ENCODE results near the gene ECI2. TPM values are rescaled to one million over a fixed set of nuclear protein-coding genes. Genes with fewer than 3 reads are reported as not detected.

ECI2 gene
- total RNA-seq, 1 donor from 2014 or later, result 29.2 TPM

DNA sequence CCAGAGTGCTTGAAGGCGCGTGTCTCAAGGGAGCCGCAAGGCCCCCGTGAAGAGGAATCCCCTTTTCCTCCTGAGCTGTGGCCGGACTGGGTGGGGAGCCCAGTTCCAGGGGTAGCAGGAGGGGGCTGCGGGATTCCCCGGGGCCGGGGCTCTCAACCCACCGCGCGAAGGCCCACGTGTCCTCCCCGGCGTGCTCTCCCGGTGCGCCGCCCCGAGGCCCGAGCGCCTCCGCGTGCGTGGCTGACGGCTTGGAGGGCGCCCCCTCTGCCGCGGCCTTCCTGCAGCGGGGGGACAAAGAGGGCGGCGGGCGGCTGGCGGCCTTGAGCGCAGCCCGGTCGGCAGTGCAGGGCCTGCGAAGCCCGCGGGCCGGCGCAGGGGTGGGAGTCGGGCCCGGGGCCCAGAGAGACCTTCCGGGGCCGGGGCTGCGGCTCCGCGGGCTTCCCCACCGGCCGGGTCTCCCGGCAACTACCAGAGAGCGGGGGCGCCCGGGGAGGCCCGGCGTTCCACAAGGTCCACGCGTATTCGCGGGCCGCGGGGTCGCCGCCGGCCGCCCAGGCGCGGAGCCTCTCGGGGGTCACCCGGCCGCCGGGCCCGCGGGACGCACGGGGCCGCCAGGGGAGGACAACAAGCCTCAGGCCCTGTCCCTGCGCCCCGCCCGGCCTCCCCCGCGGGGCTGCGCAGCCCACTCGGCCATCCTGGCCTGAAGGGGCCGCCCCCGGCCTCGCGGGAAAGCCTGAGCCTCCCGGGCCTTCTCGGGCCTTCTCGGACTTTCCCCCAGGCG lies 56.5 kb downstream of the ECI2 start, which contains the start of gene FAM217A:
Gene FAM217A (minus strand): TSS at position 447 of the 781 bp plus-strand sequence. CDS start 1,723 bp downstream, outside the sequence.
- Mint-ChIP-seq H3K27me3 (ENCODE audit: low read depth) (no peaks in the 10 kb centered on the region), H3K4me3 (ENCODE audit: unreplicated experiment) (no peak within 1 kb of the TSS), H3K4me1 (ENCODE audit: low read depth) (no peaks in the 10 kb centered on the region)

GRCh38 chr6:4074478-4075235 lies 60.7 kb downstream of the ECI2 start:
- Mint-ChIP-seq H3K9me3 (ENCODE audit: low read depth) (no peaks in the 10 kb centered on the region), H3K27me3 (ENCODE audit: low read depth) (no peaks in the 10 kb centered on the region), H3K4me1 (ENCODE audit: low read depth) (no peaks in the 10 kb centered on the region), H3K36me3 (ENCODE audit: low read depth) (no peaks in the 10 kb centered on the region), H3K27ac (ENCODE audit: unreplicated experiment) (no peak overlapping the region), H3K4me3 (ENCODE audit: unreplicated experiment) (no peak overlapping the region)
- TF ChIP-seq CTCF (IDR thresholded peaks at IDR 0.05), result no peak
- no peak for DNase-seq (ENCODE audit: low spot score)

More for the DNA sequence above, 56.5 kb downstream of the ECI2 start, which contains the start of gene FAM217A:
- H3K9me3 Mint-ChIP-seq (ENCODE audit: low read depth), result no peaks in the 10 kb centered on the region
- no peak for DNase-seq (ENCODE audit: low spot score)
- TF ChIP-seq CTCF (IDR thresholded peaks at IDR 0.05), result no peak
- H3K36me3 Mint-ChIP-seq (ENCODE audit: low read depth), result no peaks in the 10 kb centered on the region
- no peak within 1 kb of the TSS for H3K27ac Mint-ChIP-seq (ENCODE audit: unreplicated experiment)

GRCh38 chr6:4071330-4071729 lies 64.0 kb downstream of the ECI2 start:
- no peak for TF ChIP-seq CTCF (IDR thresholded peaks at IDR 0.05)
- H3K27me3 Mint-ChIP-seq (ENCODE audit: low read depth), result no peaks in the 10 kb centered on the region
- no peaks in the 10 kb centered on the region for H3K9me3 Mint-ChIP-seq (ENCODE audit: low read depth)
- no peak for DNase-seq (ENCODE audit: low spot score)
- H3K4me3 Mint-ChIP-seq (ENCODE audit: unreplicated experiment), result no peak overlapping the region
- H3K4me1 Mint-ChIP-seq (ENCODE audit: low read depth), result no peaks in the 10 kb centered on the region
- H3K27ac Mint-ChIP-seq (ENCODE audit: unreplicated experiment), result no peak overlapping the region
- no peaks in the 10 kb centered on the region for H3K36me3 Mint-ChIP-seq (ENCODE audit: low read depth)

DNA sequence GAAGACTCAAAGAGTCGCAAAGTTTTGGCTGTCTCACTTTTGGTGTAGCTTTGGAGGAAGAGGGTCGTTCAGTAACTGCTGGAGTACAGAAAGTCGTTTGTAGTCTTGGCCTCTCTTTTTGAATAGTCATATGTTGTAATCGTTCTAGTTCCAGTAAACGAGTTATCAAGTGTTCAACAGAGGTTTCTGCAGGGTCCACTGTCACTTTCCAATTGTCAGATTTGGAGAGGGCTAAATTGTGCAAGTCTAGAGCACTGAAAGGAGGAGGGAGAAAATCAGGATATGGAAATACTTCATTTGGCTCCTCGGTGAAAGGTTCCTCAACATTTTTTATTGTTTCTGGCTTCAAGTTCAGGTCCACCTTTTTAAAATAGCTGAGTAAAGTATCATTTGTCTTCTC lies 66.2 kb downstream of the ECI2 start:
- no peaks in the 10 kb centered on the region for H3K27me3 Mint-ChIP-seq (ENCODE audit: low read depth)
- no peak for DNase-seq (ENCODE audit: low spot score)
- no peaks in the 10 kb centered on the region for H3K9me3 Mint-ChIP-seq (ENCODE audit: low read depth)
- no peaks in the 10 kb centered on the region for H3K4me1 Mint-ChIP-seq (ENCODE audit: low read depth)
- no peak for TF ChIP-seq CTCF (IDR thresholded peaks at IDR 0.05)
- H3K4me3 Mint-ChIP-seq (ENCODE audit: unreplicated experiment), result no peak overlapping the region
- H3K27ac Mint-ChIP-seq (ENCODE audit: unreplicated experiment), result no peak overlapping the region
- H3K36me3 Mint-ChIP-seq (ENCODE audit: low read depth), result peaks cover 14% of the 10 kb centered on the region

DNA sequence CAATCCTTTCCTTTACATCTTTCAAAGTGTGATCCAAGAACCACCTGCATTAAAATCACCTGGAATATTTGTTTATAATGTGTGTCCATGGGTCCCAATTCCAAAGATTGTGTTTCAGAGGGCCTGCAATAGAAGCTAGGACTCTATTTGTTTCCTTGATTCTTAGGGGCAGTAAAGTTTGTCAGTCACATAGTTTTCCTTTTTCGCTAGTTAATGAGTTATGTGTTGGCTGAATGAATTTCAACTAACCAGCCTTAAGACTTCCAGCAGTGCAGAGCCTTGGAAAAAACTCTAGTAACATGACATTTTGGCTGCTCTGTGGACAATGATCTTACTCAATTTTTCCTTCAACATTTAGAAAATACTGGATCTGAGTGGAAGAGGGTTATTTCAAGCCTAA lies 67.7 kb downstream of the ECI2 start:
- Mint-ChIP-seq H3K4me1 (ENCODE audit: low read depth) (no peaks in the 10 kb centered on the region), H3K9me3 (ENCODE audit: low read depth) (no peaks in the 10 kb centered on the region), H3K4me3 (ENCODE audit: unreplicated experiment) (no peak overlapping the region), H3K27ac (ENCODE audit: unreplicated experiment) (peak overlapping the region; percentile 2), H3K36me3 (ENCODE audit: low read depth) (peaks cover 20% of the 10 kb centered on the region), H3K27me3 (ENCODE audit: low read depth) (no peaks in the 10 kb centered on the region)
- no peak for DNase-seq (ENCODE audit: low spot score)
- no peak for TF ChIP-seq CTCF (IDR thresholded peaks at IDR 0.05)

Data from chondrocyte (in vitro differentiated cells).